ENCODE data around the gene THTPA. TPM values are rescaled to one million over a fixed set of nuclear protein-coding genes. Genes with fewer than 3 reads are reported as not detected.

THTPA gene
- total and polyA plus RNA-seq, 9 of the 15 experiments (the other 6 are each of a cell fraction or from before 2014, with no cell fraction given), result 2.4 to 8.7 (median 5.2) TPM

GRCh38 chr14:23579311-23579630 is 23.2 kb downstream of the THTPA start:
- peaks cover 0 to 7% of the 10 kb centered on the region in 2 experiments; a peak in 3 of 5 replicates for H3K4me1 ChIP-seq (replicated peaks in 1 of 2; ENCODE audit: control insufficient read depth in 2 of 2, insufficient read depth in 2 of 2, low read length in 2 of 2)
- CTCF ChIA-PET (ENCODE audit: low intra/inter-chr PET ratio), result interaction anchor here (0.6 kb wide), 1 partner anchor 19 kb away, joined by 3 read pairs; no protein-coding TSS in a partner anchor
- no peak for ATAC-seq
- H3K79me2 ChIP-seq (ENCODE audit: control insufficient read depth, insufficient read depth, low read length), result no peaks in the 10 kb centered on the region
- no peak for DNase-seq (ENCODE audit: extremely low read depth in 1 of 4, low spot score in 3 of 4)
- no peaks in the 10 kb centered on the region for H3K9me1 ChIP-seq (ENCODE audit: control insufficient read depth, insufficient read depth, low read length)
- no peak for FAIRE-seq
- in situ Hi-C loops (cut with MboI), result no loop called here
- H4K20me1 ChIP-seq (replicated peaks; ENCODE audit: control insufficient read depth, insufficient read depth, low read length), result no peaks in the 10 kb centered on the region
- H3K4me2 ChIP-seq (ENCODE audit: insufficient read depth, low read length), result no peak overlapping the region
- H3K36me3 ChIP-seq (ENCODE audit: control insufficient read depth, insufficient read depth, low read length), result no peaks in the 10 kb centered on the region
- no peak overlapping the region for H2AFZ ChIP-seq (ENCODE audit: low read depth, low read length)
- H3K27ac ChIP-seq (ENCODE audit: extremely low read depth, low read depth, low read length), result no peak overlapping the region
- BruUV-seq (replicated peaks), result no TSS peak
- H3K9me3 ChIP-seq (replicated peaks; ENCODE audit: control insufficient read depth, insufficient read depth, low read depth, low read length), result no peaks in the 10 kb centered on the region
- no peak for TF ChIP-seq MEIS2 (IDR thresholded peaks at IDR 0.05; ENCODE audit: partially characterized antibody)
- TF ChIP-seq GABPA (tag; conservative IDR thresholded peaks at IDR 0.05; ENCODE audit: low read depth), result 0 out of 2 replicates have a peak, but pooled peaks have one; percentile 2
- TF ChIP-seq ZNF12 (CRISPR knock-in tag; IDR thresholded peaks at IDR 0.05), result no peak
- H3K4me3 ChIP-seq, result no peak overlapping the region
- intact Hi-C loops (cut with micrococcal nuclease), result no loop called here
- H3K9ac ChIP-seq (ENCODE audit: insufficient read depth in 1 of 2, low read depth in 2 of 2, low read length in 2 of 2), result no peak overlapping the region
- no peaks in the 10 kb centered on the region for H3K27me3 ChIP-seq (ENCODE audit: control insufficient read depth in 2 of 2, insufficient read depth in 2 of 2, low read length in 2 of 2)
- POLR2A ChIA-PET, result interaction anchor here (0.6 kb wide), 1 partner anchor 18 kb away, joined by 3 read pairs; no protein-coding TSS in a partner anchor
- WGBS (ENCODE audit: insufficient coverage, low coverage, missing lambda C conversion rate), result 29% methylated on average over 1 of the region's 3 CpGs

- Histone ChIP-seq H3K4me3 (no peak overlapping the region), H3K9me1 (ENCODE audit: control insufficient read depth, insufficient read depth, low read length) (no peaks in the 10 kb centered on the region), H3K4me2 (ENCODE audit: insufficient read depth, low read length) (no peak overlapping the region), H3K9me3 (replicated peaks; ENCODE audit: control insufficient read depth, insufficient read depth, low read depth, low read length) (no peaks in the 10 kb centered on the region), H3K4me1 (replicated peaks in 1 of 2; ENCODE audit: control insufficient read depth in 2 of 2, insufficient read depth in 2 of 2, low read length in 2 of 2) (peaks cover 0 to 7% of the 10 kb centered on the region in 2 experiments; a peak in 3 of 5 replicates), H3K27me3 (ENCODE audit: control insufficient read depth in 2 of 2, insufficient read depth in 2 of 2, low read length in 2 of 2) (no peaks in the 10 kb centered on the region), H3K36me3 (ENCODE audit: control insufficient read depth, insufficient read depth, low read length) (no peaks in the 10 kb centered on the region), H4K20me1 (replicated peaks; ENCODE audit: control insufficient read depth, insufficient read depth, low read length) (no peaks in the 10 kb centered on the region), H3K79me2 (ENCODE audit: control insufficient read depth, insufficient read depth, low read length) (no peaks in the 10 kb centered on the region), H3K27ac (ENCODE audit: extremely low read depth, low read depth, low read length) (no peak overlapping the region), H2AFZ (ENCODE audit: low read depth, low read length) (no peak overlapping the region), H3K9ac (ENCODE audit: insufficient read depth in 1 of 2, low read depth in 2 of 2, low read length in 2 of 2) (no peak overlapping the region)
- POLR2A ChIA-PET, result interaction anchor here (0.6 kb wide), 1 partner anchor 18 kb away, joined by 3 read pairs; no protein-coding TSS in a partner anchor
- intact Hi-C loops (cut with micrococcal nuclease), result loop anchor here (10.0 kb wide), 1 partner anchor 135 kb away; no protein-coding TSS in a partner anchor
- in situ Hi-C loops (cut with MboI), result no loop called here
- DNase-seq (ENCODE audit: extremely low read depth in 1 of 4, low spot score in 3 of 4) (no peak), ATAC-seq (no peak), FAIRE-seq (no peak)
- CTCF ChIA-PET (ENCODE audit: low intra/inter-chr PET ratio), result no interaction called here
- BruUV-seq (replicated peaks), result no TSS peak
- TF ChIP-seq MYNN (IDR thresholded peaks at IDR 0.05) (no peak), MYNN (CRISPR knock-in tag; IDR thresholded peaks at IDR 0.05) (no peak), RERE (CRISPR knock-in tag; IDR thresholded peaks at IDR 0.05; ENCODE audit: borderline replicate concordance) (no peak), ETV6 (IDR thresholded peaks at IDR 0.05; ENCODE audit: borderline replicate concordance in 1 of 2, low read depth in 2 of 2, low read length in 1 of 2) (no peak), ETV6 (CRISPR knock-in tag; IDR thresholded peaks at IDR 0.05; ENCODE audit: borderline replicate concordance) (no peak), RBM22 (IDR thresholded peaks at IDR 0.05; ENCODE audit: low read depth, low read length, poor library complexity, severe bottlenecking) (no peak), HES1 (IDR thresholded peaks at IDR 0.05; ENCODE audit: low read depth) (no peak), ZNF445 (CRISPR knock-in tag; IDR thresholded peaks at IDR 0.05; ENCODE audit: low read depth) (no peak)
Observed at GRCh38 chr14:23579739-23580138, 23.7 kb downstream of the THTPA start.
